Mononuclear cell (primary cell): Measurements from ENCODE around the gene CTNNA2. TPM values are rescaled to one million over a fixed set of nuclear protein-coding genes. Genes with fewer than 3 reads are reported as not detected.

ENCODE experiments used
- H3K27me3 ChIP-seq: 2 replicates; pipeline ENCODE4 v1.6.0; 2011; ENCODE audit warnings: low read length, control low read depth; ENCODE audit not compliant: insufficient read depth
- H3K4me1 ChIP-seq: 2 replicates; pipeline ENCODE4 v1.5.1; 2011; ENCODE audit warnings: mild to moderate bottlenecking, low read length, control low read depth; ENCODE audit not compliant: insufficient read depth
- H3K4me3 ChIP-seq: 2 replicates; pipeline ENCODE4 v1.5.1; 2011; ENCODE audit warnings: mild to moderate bottlenecking, low read length, moderate library complexity
- H3K9me3 ChIP-seq: 2 replicates; pipeline ENCODE4 v1.5.1; 2011; ENCODE audit warnings: low read depth, mild to moderate bottlenecking, control low read depth, low read length
- total RNA-seq: library from RNA; depleted of rRNA; stranded (reverse); fragments of >200 nt; gene quantifications from one replicate; pipeline ENCODE4 v1.2.3, GENCODE V29; 2012

CTNNA2 gene
- total RNA-seq, 1 donor, result not detected

- Histone ChIP-seq H3K4me3 (no peak overlapping the region), H3K4me1 (no peaks in the 10 kb centered on the region), H3K9me3 (no peaks in the 10 kb centered on the region), H3K27me3 (no peaks in the 10 kb centered on the region)
Observed at GRCh38 chr2:80473796-80474195, 960.9 kb downstream of the CTNNA2 start.

- Histone ChIP-seq H3K4me1 (no peaks in the 10 kb centered on the region), H3K27me3 (no peaks in the 10 kb centered on the region), H3K4me3 (no peak overlapping the region), H3K9me3 (no peaks in the 10 kb centered on the region)
Observed at GRCh38 chr2:80475970-80476369, 963.1 kb downstream of the CTNNA2 start.

- H3K4me3 ChIP-seq, result no peak overlapping the region
- H3K4me1 ChIP-seq, result no peaks in the 10 kb centered on the region
- no peaks in the 10 kb centered on the region for H3K9me3 ChIP-seq
- H3K27me3 ChIP-seq, result no peaks in the 10 kb centered on the region
Observed at GRCh38 chr2:80476535-80477117, 963.8 kb downstream of the CTNNA2 start.

GRCh38 chr2:80482276-80482675, 969.4 kb downstream of the CTNNA2 start:
- Histone ChIP-seq H3K27me3 (no peaks in the 10 kb centered on the region), H3K4me3 (no peak overlapping the region), H3K4me1 (no peaks in the 10 kb centered on the region), H3K9me3 (no peaks in the 10 kb centered on the region)

- Histone ChIP-seq H3K4me1 (no peaks in the 10 kb centered on the region), H3K27me3 (no peaks in the 10 kb centered on the region), H3K4me3 (no peak overlapping the region), H3K9me3 (no peaks in the 10 kb centered on the region)
Observed at GRCh38 chr2:80489717-80490116, 976.9 kb downstream of the CTNNA2 start.

- Histone ChIP-seq H3K9me3 (no peaks in the 10 kb centered on the region), H3K4me3 (no peak overlapping the region), H3K4me1 (no peaks in the 10 kb centered on the region), H3K27me3 (no peaks in the 10 kb centered on the region)
Observed at GRCh38 chr2:80490964-80491363, 978.1 kb downstream of the CTNNA2 start.

GRCh38 chr2:80496346-80496745, 983.5 kb downstream of the CTNNA2 start:
- H3K4me1 ChIP-seq, result no peaks in the 10 kb centered on the region
- H3K9me3 ChIP-seq, result no peaks in the 10 kb centered on the region
- H3K4me3 ChIP-seq, result no peak overlapping the region
- no peaks in the 10 kb centered on the region for H3K27me3 ChIP-seq

- H3K4me1 ChIP-seq, result no peaks in the 10 kb centered on the region
- no peak overlapping the region for H3K4me3 ChIP-seq
- no peaks in the 10 kb centered on the region for H3K27me3 ChIP-seq
- no peaks in the 10 kb centered on the region for H3K9me3 ChIP-seq
Observed at GRCh38 chr2:80496775-80497174, 983.9 kb downstream of the CTNNA2 start.

GRCh38 chr2:80499095-80499494, 986.2 kb downstream of the CTNNA2 start:
- H3K4me3 ChIP-seq, result no peak overlapping the region
- H3K27me3 ChIP-seq, result no peaks in the 10 kb centered on the region
- no peaks in the 10 kb centered on the region for H3K4me1 ChIP-seq
- no peaks in the 10 kb centered on the region for H3K9me3 ChIP-seq

- no peaks in the 10 kb centered on the region for H3K9me3 ChIP-seq
- no peak overlapping the region for H3K4me3 ChIP-seq
- no peaks in the 10 kb centered on the region for H3K27me3 ChIP-seq
- no peaks in the 10 kb centered on the region for H3K4me1 ChIP-seq
Observed at GRCh38 chr2:80501874-80502624, 989.2 kb downstream of the CTNNA2 start.

- no peaks in the 10 kb centered on the region for H3K4me1 ChIP-seq
- H3K4me3 ChIP-seq, result no peak overlapping the region
- no peaks in the 10 kb centered on the region for H3K27me3 ChIP-seq
- H3K9me3 ChIP-seq, result no peaks in the 10 kb centered on the region
Observed at GRCh38 chr2:80506563-80506962, 993.7 kb downstream of the CTNNA2 start.

- Histone ChIP-seq H3K27me3 (no peaks in the 10 kb centered on the region), H3K9me3 (no peaks in the 10 kb centered on the region), H3K4me1 (no peaks in the 10 kb centered on the region), H3K4me3 (no peak overlapping the region)
Observed at GRCh38 chr2:80510716-80511115, 997.9 kb downstream of the CTNNA2 start.

GRCh38 chr2:80515964-80516363, 1003.1 kb downstream of the CTNNA2 start:
- H3K27me3 ChIP-seq, result no peaks in the 10 kb centered on the region
- H3K4me1 ChIP-seq, result no peaks in the 10 kb centered on the region
- H3K4me3 ChIP-seq, result no peak overlapping the region
- no peaks in the 10 kb centered on the region for H3K9me3 ChIP-seq

GRCh38 chr2:80517316-80517715, 1004.5 kb downstream of the CTNNA2 start:
- H3K4me1 ChIP-seq, result no peaks in the 10 kb centered on the region
- H3K4me3 ChIP-seq, result no peak overlapping the region
- H3K27me3 ChIP-seq, result no peaks in the 10 kb centered on the region
- no peaks in the 10 kb centered on the region for H3K9me3 ChIP-seq

GRCh38 chr2:80519121-80519643, 1006.3 kb downstream of the CTNNA2 start:
- no peaks in the 10 kb centered on the region for H3K9me3 ChIP-seq
- H3K4me1 ChIP-seq, result no peaks in the 10 kb centered on the region
- no peak overlapping the region for H3K4me3 ChIP-seq
- H3K27me3 ChIP-seq, result no peaks in the 10 kb centered on the region
